SK-N-SH (cell line): ENCODE measurements around the gene NCDN. TPM values are rescaled to one million over a fixed set of nuclear protein-coding genes. Genes with fewer than 3 reads are reported as not detected.

Source experiments
- CTCF ChIA-PET: fragments of 300-600, 350-600 bp; formaldehyde crosslinking; extraction: SDS; loops from one replicate; lab custom pipeline; 2021; lab: Yijun Ruan, JAX
- POLR2A ChIA-PET: fragments of 350-600 bp; sonication (Branson Sonifier 250); formaldehyde crosslinking; extraction: SDS; loops from one replicate; lab custom pipeline; 2020; ENCODE audit warnings: antibody characterized with exemption, inconsistent platforms; lab: Yijun Ruan, JAX
- DNase-seq: peaks from one replicate; pipeline ENCODE4 v3.0.0; 2012
- H2AFZ ChIP-seq: fragments of 200-600 bp; sonication (generic); 2 replicates; pipeline ENCODE4 v1.8.1; 2016; ENCODE audit warnings: antibody characterized with exemption, mild to moderate bottlenecking, low read depth
- H3F3A ChIP-seq: fragments of 200-600 bp; sonication (generic); replicated peaks from 2 replicates; pipeline ENCODE3; 2016; ENCODE audit warnings: antibody characterized with exemption, mild to moderate bottlenecking; ENCODE audit not compliant: insufficient read depth
- H3K27ac ChIP-seq, 2 experiments: fragments of 200-500 bp in 1 of 2; fragments of 200-600 bp in 1 of 2; sonication (Bioruptor generic) in 1 of 2; sonication (generic), shearing (Covaris generic) in 1 of 2; 2 replicates each; pipeline versions ENCODE4 v1.5.1 to v1.6.1; 2014 to 2016; ENCODE audit warnings: low read depth in 2 of 2, inconsistent platforms in 1 of 2, low read length in 1 of 2, mild to moderate bottlenecking in 1 of 2, mixed read lengths in 1 of 2
- H3K27me3 ChIP-seq: fragments of 200-600 bp; sonication (generic), shearing (Covaris generic); 2 replicates; pipeline ENCODE4 v1.6.1; 2016; ENCODE audit warnings: mixed run types; ENCODE audit not compliant: insufficient read depth
- H3K36me3 ChIP-seq, 2 experiments: fragments of 200-500 bp in 1 of 2; fragments of 200-600 bp in 1 of 2; sonication (Bioruptor generic) in 1 of 2; sonication (generic) in 1 of 2; replicated peaks in 1 of 2; 2 replicates each; pipeline versions ENCODE3 to v1.5.1; 2014 to 2016; ENCODE audit warnings: low read length in 1 of 2, mild to moderate bottlenecking in 1 of 2; ENCODE audit not compliant: insufficient read depth in 2 of 2, control insufficient read depth in 1 of 2
- H3K4me1 ChIP-seq, 2 experiments: fragments of 200-500 bp in 1 of 2; fragments of 200-600 bp in 1 of 2; sonication (Bioruptor generic) in 1 of 2; sonication (generic), shearing (Covaris generic) in 1 of 2; 2 replicates each; pipeline versions ENCODE4 v1.5.1 to v1.6.1; 2014 to 2016; ENCODE audit warnings: low read depth in 1 of 2, low read length in 1 of 2, mixed run types in 1 of 2; ENCODE audit not compliant: insufficient read depth in 2 of 2, control insufficient read depth in 1 of 2
- H3K4me2 ChIP-seq: fragments of 200-600 bp; sonication (generic), shearing (Covaris generic); 2 replicates; pipeline ENCODE4 v1.6.1; 2017; ENCODE audit warnings: mixed run types
- H3K4me3 ChIP-seq, 2 experiments: fragments of 200-500 bp in 1 of 2; fragments of 200-600 bp in 1 of 2; sonication (Bioruptor generic) in 1 of 2; sonication (generic), shearing (Covaris generic) in 1 of 2; 2 replicates each; pipeline versions ENCODE4 v1.5.1 to v1.8.1; 2014 to 2016; ENCODE audit warnings: low read depth in 2 of 2, inconsistent platforms in 1 of 2, low read length in 1 of 2, mild to moderate bottlenecking in 1 of 2, mixed read lengths in 1 of 2, moderate library complexity in 1 of 2
- H3K79me2 ChIP-seq: fragments of 200-600 bp; sonication (generic); 2 replicates; pipeline ENCODE4 v1.8.1; 2017; ENCODE audit warnings: mild to moderate bottlenecking; ENCODE audit not compliant: insufficient read depth
- H3K9ac ChIP-seq: fragments of 200-600 bp; sonication (generic); 2 replicates; pipeline ENCODE4 v1.6.1; 2017; ENCODE audit warnings: mixed run types
- H3K9me2 ChIP-seq: fragments of 200-600 bp; sonication (generic); 2 replicates; pipeline ENCODE4 v1.6.1; 2017; ENCODE audit warnings: mixed run types
- H3K9me3 ChIP-seq: fragments of 200-600 bp; sonication (generic); 2 replicates; pipeline ENCODE4 v1.6.1; 2017; ENCODE audit warnings: mixed run types, mild to moderate bottlenecking, moderate library complexity
- H4K20me1 ChIP-seq: fragments of 200-600 bp; sonication (generic); 2 replicates; pipeline ENCODE4 v1.6.1; 2017; ENCODE audit warnings: mild to moderate bottlenecking, mixed run types; ENCODE audit not compliant: insufficient read depth
- CHD2 ChIP-seq: fragments of 150-350 bp; IDR thresholded peaks from 2 replicates; pipeline ENCODE4 v1.6.1; 2018; ENCODE audit warnings: low read length; ENCODE audit not compliant: partially characterized antibody
- ELF1 ChIP-seq: IDR thresholded peaks from 2 replicates; pipeline ENCODE4 v1.4.0; 2012
- EP300 ChIP-seq, 2 experiments: IDR thresholded peaks; 2 replicates each; pipeline versions ENCODE4 v1.4.0 to v1.6.1; 2012; ENCODE audit warnings: borderline replicate concordance in 1 of 2, low read depth in 1 of 2, low read length in 1 of 2
- EZH2phosphoT487 ChIP-seq: fragments of 200-600 bp; sonication (generic); IDR thresholded peaks from 2 replicates; pipeline ENCODE4 v1.6.1; 2017; ENCODE audit warnings: low read depth, mixed run types, mild to moderate bottlenecking, antibody characterized with exemption, moderate library complexity, borderline replicate concordance
- FOXJ3 ChIP-seq: sonication (generic); formaldehyde crosslinking; IDR thresholded peaks from 2 replicates; pipeline ENCODE4 v1.5.1; 2020; ENCODE audit warnings: mild to moderate bottlenecking, missing genetic modification reagents
- FOXM1 ChIP-seq: IDR thresholded peaks from 2 replicates; pipeline ENCODE4 v1.4.0; 2012; ENCODE audit warnings: low read depth, mild to moderate bottlenecking
- GABPA ChIP-seq: IDR thresholded peaks from 2 replicates; pipeline ENCODE4 v1.4.0; 2012; ENCODE audit warnings: low read depth, mild to moderate bottlenecking
- MXI1 ChIP-seq: IDR thresholded peaks from 2 replicates; pipeline ENCODE4 v1.6.1; 2012; ENCODE audit warnings: mild to moderate bottlenecking, low read depth, low read length, improper control_type of control experiment
- NFIC ChIP-seq: IDR thresholded peaks from 2 replicates; pipeline ENCODE4 v1.4.0; 2012; ENCODE audit warnings: borderline replicate concordance
- NRF1 ChIP-seq: IDR thresholded peaks from 2 replicates; pipeline ENCODE4 v1.6.1; 2012; ENCODE audit warnings: low read depth, mild to moderate bottlenecking, low read length
- RCOR1 ChIP-seq: fragments of 150-350 bp; IDR thresholded peaks from 2 replicates; pipeline ENCODE4 v1.6.1; 2017; ENCODE audit warnings: antibody characterized with exemption, low read length
- RFX5 ChIP-seq: IDR thresholded peaks from 2 replicates; pipeline ENCODE4 v1.6.1; 2012; ENCODE audit warnings: mild to moderate bottlenecking, improper control_type of control experiment, low read length
- RXRA ChIP-seq: IDR thresholded peaks from 2 replicates; pipeline ENCODE4 v1.4.0; 2012; ENCODE audit warnings: low read depth, mild to moderate bottlenecking, borderline replicate concordance
- SIN3A ChIP-seq: IDR thresholded peaks from 2 replicates; pipeline ENCODE4 v1.6.1; 2012; ENCODE audit warnings: low read depth, mild to moderate bottlenecking, low read length, moderate library complexity, borderline replicate concordance
- TAF1 ChIP-seq: IDR thresholded peaks from 2 replicates; pipeline ENCODE4 v1.6.1; 2012; ENCODE audit warnings: low read depth, mild to moderate bottlenecking, low read length, moderate library complexity, borderline replicate concordance
- TCF12 ChIP-seq: IDR thresholded peaks from 2 replicates; pipeline ENCODE4 v1.4.0; 2012
- WGBS: methylation state at CpG from one replicate; pipeline ENCODE4 v1.1.6; 2017; ENCODE audit warnings: low lambda C conversion rate; 5-methylcytosine and 5-hydroxymethylcytosine counted together
- polyA plus RNA-seq, 3 experiments: library from polyadenylated mRNA; depleted of rRNA; stranded (reverse); fragments of >200 nt; gene quantifications; 2 replicates each; pipeline ENCODE4 v1.2.3, GENCODE V29; 2012
- TF ChIP-seq, protein P1 (sequence below): IDR thresholded peaks from 2 replicates; pipeline ENCODE4 v1.4.0; 2012; ENCODE audit warnings: low read depth, borderline replicate concordance
- TF ChIP-seq, protein P2 (sequence below): fragments of 200-600 bp; sonication (generic); IDR thresholded peaks from 2 replicates; pipeline ENCODE4 v1.6.1; 2017; ENCODE audit warnings: antibody characterized with exemption, mild to moderate bottlenecking, moderate library complexity
- TF ChIP-seq, protein P3 (sequence below): IDR thresholded peaks from 2 replicates; pipeline ENCODE4; 2012

Gene NCDN
- polyA plus RNA-seq, 1 of the 3 experiments (the other 2 are of a cell fraction), result 38.3 TPM

- TF ChIP-seq RXRA (no peak), RFX5 (no peak), MXI1 (no peak), EZH2phosphoT487 (no peak), FOXM1 (no peak), SIN3A (no peak)
Observed at GRCh38 chr1:35553851-35554250, 3.7 kb upstream of the NCDN start (continued).

DNA sequence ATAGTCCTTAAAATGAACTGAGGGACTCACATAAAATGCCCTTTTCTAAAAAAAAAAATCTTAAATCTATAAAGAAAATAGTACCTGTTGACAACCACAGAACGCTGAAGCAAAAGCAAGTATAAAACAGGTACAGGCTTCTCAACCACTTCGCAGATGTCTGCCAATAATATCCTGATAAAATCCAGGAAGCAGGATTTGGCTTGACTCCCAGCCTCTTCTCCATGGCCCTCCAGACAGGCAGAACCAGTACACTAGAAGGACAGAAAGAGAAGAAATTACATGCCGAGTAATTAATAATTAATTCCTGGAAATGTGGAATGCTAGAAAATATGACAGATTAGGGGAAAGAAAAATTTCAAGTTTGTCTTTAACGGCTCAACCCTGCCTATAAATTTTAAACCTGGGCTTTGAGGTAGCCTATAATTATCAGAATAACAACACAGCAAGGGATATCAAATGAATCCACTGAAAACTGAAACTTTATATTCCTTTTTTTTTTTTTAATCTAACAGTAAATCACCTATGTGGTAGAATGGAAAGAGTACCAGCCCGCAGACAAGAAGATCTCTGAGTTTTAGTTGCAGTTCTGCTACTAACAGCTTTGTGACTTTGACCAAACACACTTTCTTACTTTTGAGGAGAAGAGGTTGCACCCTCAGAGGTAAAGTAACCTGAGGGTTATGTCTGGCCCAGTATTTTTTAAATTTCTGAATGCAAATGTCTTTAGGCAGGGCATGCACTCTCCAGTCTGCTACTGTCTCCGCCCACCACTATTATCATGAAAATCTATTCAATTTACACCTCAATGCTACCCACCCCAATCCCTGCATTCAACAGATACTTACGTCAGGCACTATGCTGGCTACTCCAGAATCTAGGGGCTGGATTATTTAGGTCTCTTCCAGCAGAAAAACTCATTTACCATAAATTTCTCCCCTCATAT is 3.1 kb upstream of the NCDN start:
- Histone ChIP-seq H3K4me1 (peaks cover 4 to 37% of the 10 kb centered on the region in 2 experiments; a peak in 3 of 4 replicates), H3K9ac (0 out of 2 replicates have a peak overlapping the region, but pooled peaks have one; percentile 24), H3K36me3 (peaks cover 35 to 44% of the 10 kb centered on the region in 2 experiments), H3K27me3 (no peaks in the 10 kb centered on the region), H3K27ac (peak overlapping the region; percentile 10 to 80; a peak in 2 of 4 replicates), H3K4me2 (peak overlapping the region; percentile 74), H3K9me2 (no peaks in the 10 kb centered on the region), H3K9me3 (no peaks in the 10 kb centered on the region), H3K4me3 (no peak overlapping the region), H3K79me2 (peaks cover 85% of the 10 kb centered on the region), H4K20me1 (peaks cover 6% of the 10 kb centered on the region; the same call in 1 of the 2 replicates), H2AFZ (no peak overlapping the region), H3F3A (peaks cover 12% of the 10 kb centered on the region)
- DNase-seq, result no peak
- ChIA-PET POLR2A (no interaction called here), CTCF (interaction anchor here (1.2 to 2.0 kb wide), 3 partner anchors 10 to 172 kb away, joined by 4 to 15 read pairs (median 4); no protein-coding TSS in a partner anchor)
- WGBS, result 37% methylated on average over 7 of the region's 7 CpGs
- TF ChIP-seq, protein P1, sequence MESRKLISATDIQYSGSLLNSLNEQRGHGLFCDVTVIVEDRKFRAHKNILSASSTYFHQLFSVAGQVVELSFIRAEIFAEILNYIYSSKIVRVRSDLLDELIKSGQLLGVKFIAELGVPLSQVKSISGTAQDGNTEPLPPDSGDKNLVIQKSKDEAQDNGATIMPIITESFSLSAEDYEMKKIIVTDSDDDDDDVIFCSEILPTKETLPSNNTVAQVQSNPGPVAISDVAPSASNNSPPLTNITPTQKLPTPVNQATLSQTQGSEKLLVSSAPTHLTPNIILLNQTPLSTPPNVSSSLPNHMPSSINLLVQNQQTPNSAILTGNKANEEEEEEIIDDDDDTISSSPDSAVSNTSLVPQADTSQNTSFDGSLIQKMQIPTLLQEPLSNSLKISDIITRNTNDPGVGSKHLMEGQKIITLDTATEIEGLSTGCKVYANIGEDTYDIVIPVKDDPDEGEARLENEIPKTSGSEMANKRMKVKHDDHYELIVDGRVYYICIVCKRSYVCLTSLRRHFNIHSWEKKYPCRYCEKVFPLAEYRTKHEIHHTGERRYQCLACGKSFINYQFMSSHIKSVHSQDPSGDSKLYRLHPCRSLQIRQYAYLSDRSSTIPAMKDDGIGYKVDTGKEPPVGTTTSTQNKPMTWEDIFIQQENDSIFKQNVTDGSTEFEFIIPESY, result no peak
- TF ChIP-seq, protein P2, sequence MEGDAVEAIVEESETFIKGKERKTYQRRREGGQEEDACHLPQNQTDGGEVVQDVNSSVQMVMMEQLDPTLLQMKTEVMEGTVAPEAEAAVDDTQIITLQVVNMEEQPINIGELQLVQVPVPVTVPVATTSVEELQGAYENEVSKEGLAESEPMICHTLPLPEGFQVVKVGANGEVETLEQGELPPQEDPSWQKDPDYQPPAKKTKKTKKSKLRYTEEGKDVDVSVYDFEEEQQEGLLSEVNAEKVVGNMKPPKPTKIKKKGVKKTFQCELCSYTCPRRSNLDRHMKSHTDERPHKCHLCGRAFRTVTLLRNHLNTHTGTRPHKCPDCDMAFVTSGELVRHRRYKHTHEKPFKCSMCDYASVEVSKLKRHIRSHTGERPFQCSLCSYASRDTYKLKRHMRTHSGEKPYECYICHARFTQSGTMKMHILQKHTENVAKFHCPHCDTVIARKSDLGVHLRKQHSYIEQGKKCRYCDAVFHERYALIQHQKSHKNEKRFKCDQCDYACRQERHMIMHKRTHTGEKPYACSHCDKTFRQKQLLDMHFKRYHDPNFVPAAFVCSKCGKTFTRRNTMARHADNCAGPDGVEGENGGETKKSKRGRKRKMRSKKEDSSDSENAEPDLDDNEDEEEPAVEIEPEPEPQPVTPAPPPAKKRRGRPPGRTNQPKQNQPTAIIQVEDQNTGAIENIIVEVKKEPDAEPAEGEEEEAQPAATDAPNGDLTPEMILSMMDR, result no peak
- TF ChIP-seq GABPA (no peak), SIN3A (no peak), NRF1 (no peak), CHD2 (peak; percentile 28), TCF12 (peak; percentile 79), EP300 (IDR thresholded peaks at IDR 0.05; ENCODE audit: borderline replicate concordance in 1 of 2, low read depth in 1 of 2, low read length in 1 of 2) (peak in 1 of 2 experiments; percentile 39; a peak in 1 of 4 replicates), ELF1 (peak; percentile 37; the same call in 1 of the 2 replicates), EZH2phosphoT487 (no peak), NFIC (peak; percentile 67), FOXM1 (no peak), MXI1 (peak; percentile 56; the same call in 1 of the 2 replicates), TAF1 (no peak), FOXJ3 (CRISPR knock-in tag) (no peak), RCOR1 (peak; percentile 59; the same call in 1 of the 2 replicates)
- TF ChIP-seq, protein P3, sequence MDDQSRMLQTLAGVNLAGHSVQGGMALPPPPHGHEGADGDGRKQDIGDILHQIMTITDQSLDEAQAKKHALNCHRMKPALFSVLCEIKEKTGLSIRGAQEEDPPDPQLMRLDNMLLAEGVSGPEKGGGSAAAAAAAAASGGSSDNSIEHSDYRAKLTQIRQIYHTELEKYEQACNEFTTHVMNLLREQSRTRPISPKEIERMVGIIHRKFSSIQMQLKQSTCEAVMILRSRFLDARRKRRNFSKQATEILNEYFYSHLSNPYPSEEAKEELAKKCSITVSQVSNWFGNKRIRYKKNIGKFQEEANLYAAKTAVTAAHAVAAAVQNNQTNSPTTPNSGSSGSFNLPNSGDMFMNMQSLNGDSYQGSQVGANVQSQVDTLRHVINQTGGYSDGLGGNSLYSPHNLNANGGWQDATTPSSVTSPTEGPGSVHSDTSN, result peak; percentile 48
